ENCODE data around the gene VWC2L. TPM values are rescaled to one million over a fixed set of nuclear protein-coding genes. Genes with fewer than 3 reads are reported as not detected.

Gene VWC2L
- total RNA-seq, 1 experiment from 2014 or later: not detected

DNA sequence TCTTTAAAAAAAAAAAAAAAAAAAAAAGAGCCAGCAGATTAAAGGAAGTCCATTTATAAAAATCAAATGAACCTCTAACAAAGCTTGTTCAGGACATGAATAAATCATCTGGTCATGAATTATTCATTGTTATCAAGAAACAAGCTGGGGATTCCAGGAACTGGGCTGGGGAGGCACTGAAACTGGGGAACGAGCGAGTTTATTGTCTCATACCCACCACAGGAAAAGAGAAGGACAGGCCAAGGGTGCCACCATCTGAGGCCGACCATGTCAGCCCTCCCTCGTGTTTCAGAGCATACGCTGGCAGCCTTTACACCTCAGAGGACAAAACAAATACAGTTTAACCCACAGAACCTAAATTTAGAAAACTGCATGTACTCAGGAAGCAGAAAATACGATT, 164.2 kb downstream of the VWC2L start:
- intact Hi-C loops (cut with micrococcal nuclease; ENCODE audit: unreplicated experiment): no loop called here
- H3K9me3 ChIP-seq (ENCODE audit: low read depth, low read length, poor library complexity, severe bottlenecking): no peaks in the 10 kb centered on the region
- H3K4me3 ChIP-seq (ENCODE audit: low read depth, low read length, poor library complexity, severe bottlenecking): no peak overlapping the region
- H3K36me3 ChIP-seq (ENCODE audit: insufficient read depth, low read length, poor library complexity, severe bottlenecking): no peaks in the 10 kb centered on the region
- peaks cover 13% of the 10 kb centered on the region for H3K4me1 ChIP-seq (ENCODE audit: insufficient read depth, low read length, poor library complexity, severe bottlenecking)
- H3K27ac ChIP-seq (ENCODE audit: low read depth, low read length, poor library complexity, severe bottlenecking): no peak overlapping the region
- ChIA-PET POLR2A (ENCODE audit: low non-redundant PET) (no interaction called here), CTCF (no interaction called here)
- DNase-seq (ENCODE audit: low spot score): peak; percentile 31
- no TSS peak for BruUV-seq (replicated peaks)
- H3K27me3 ChIP-seq (replicated peaks; ENCODE audit: insufficient read depth, low read depth, low read length, poor library complexity): no peaks in the 10 kb centered on the region
- TF ChIP-seq EZH2 (IDR thresholded peaks at IDR 0.05; ENCODE audit: borderline replicate concordance, low read depth, low read length, poor library complexity, severe bottlenecking): no peak
- TF ChIP-seq, protein P1, sequence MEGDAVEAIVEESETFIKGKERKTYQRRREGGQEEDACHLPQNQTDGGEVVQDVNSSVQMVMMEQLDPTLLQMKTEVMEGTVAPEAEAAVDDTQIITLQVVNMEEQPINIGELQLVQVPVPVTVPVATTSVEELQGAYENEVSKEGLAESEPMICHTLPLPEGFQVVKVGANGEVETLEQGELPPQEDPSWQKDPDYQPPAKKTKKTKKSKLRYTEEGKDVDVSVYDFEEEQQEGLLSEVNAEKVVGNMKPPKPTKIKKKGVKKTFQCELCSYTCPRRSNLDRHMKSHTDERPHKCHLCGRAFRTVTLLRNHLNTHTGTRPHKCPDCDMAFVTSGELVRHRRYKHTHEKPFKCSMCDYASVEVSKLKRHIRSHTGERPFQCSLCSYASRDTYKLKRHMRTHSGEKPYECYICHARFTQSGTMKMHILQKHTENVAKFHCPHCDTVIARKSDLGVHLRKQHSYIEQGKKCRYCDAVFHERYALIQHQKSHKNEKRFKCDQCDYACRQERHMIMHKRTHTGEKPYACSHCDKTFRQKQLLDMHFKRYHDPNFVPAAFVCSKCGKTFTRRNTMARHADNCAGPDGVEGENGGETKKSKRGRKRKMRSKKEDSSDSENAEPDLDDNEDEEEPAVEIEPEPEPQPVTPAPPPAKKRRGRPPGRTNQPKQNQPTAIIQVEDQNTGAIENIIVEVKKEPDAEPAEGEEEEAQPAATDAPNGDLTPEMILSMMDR (conservative IDR thresholded peaks at IDR 0.05; ENCODE audit: low read depth, low read length): no peak

DNA sequence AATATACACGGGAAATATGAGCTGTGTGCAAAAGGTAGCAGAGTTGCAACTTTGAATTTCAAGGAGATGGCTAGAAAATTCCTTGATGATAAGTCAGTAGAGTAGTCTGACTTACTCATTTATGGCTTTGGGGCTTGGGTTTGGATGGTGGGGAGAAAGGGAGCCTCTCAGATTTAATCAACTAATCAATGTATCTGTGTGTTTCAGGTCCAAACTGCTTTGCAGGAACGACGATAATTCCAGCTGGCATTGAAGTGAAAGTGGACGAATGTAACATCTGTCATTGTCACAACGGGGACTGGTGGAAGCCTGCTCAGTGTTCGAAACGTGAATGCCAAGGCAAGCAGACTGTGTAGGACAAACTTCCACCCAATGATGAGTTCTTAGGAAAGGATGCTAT, 164.6 kb downstream of the VWC2L start:
- TF ChIP-seq EZH2 (IDR thresholded peaks at IDR 0.05; ENCODE audit: borderline replicate concordance, low read depth, low read length, poor library complexity, severe bottlenecking): no peak
- TF ChIP-seq, protein P1 (conservative IDR thresholded peaks at IDR 0.05; ENCODE audit: low read depth, low read length): no peak
- Histone ChIP-seq H3K9me3 (ENCODE audit: low read depth, low read length, poor library complexity, severe bottlenecking) (no peaks in the 10 kb centered on the region), H3K4me1 (ENCODE audit: insufficient read depth, low read length, poor library complexity, severe bottlenecking) (peaks cover 13% of the 10 kb centered on the region), H3K27ac (ENCODE audit: low read depth, low read length, poor library complexity, severe bottlenecking) (no peak overlapping the region), H3K36me3 (ENCODE audit: insufficient read depth, low read length, poor library complexity, severe bottlenecking) (no peaks in the 10 kb centered on the region), H3K27me3 (replicated peaks; ENCODE audit: insufficient read depth, low read depth, low read length, poor library complexity) (no peaks in the 10 kb centered on the region), H3K4me3 (ENCODE audit: low read depth, low read length, poor library complexity, severe bottlenecking) (no peak overlapping the region)
- POLR2A ChIA-PET (ENCODE audit: low non-redundant PET): no interaction called here
- no peak for DNase-seq (ENCODE audit: low spot score)
- intact Hi-C loops (cut with micrococcal nuclease; ENCODE audit: unreplicated experiment): no loop called here
- CTCF ChIA-PET: no interaction called here
- BruUV-seq (replicated peaks): no TSS peak

DNA sequence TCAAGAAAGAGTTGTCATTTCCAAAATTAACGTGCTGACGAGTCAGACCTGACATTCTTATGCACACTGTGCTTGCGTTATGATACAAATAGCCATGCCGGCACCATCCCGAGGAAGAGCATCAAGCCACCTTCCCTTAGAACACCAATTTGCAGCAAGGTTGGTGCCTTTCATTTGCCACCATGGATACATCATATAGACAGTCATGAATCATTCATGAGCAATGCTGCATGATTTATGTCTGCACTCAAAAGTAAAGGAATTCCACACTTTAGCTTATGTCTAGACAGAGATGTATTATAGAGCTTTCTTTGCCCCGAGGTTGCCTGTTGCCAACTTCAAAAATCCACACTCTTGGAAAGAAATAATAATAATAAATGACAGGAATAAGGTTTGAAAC, 166.9 kb downstream of the VWC2L start:
- Histone ChIP-seq H3K27ac (ENCODE audit: low read depth, low read length, poor library complexity, severe bottlenecking) (no peak overlapping the region), H3K9me3 (ENCODE audit: low read depth, low read length, poor library complexity, severe bottlenecking) (no peaks in the 10 kb centered on the region), H3K4me1 (ENCODE audit: insufficient read depth, low read length, poor library complexity, severe bottlenecking) (peaks cover 13% of the 10 kb centered on the region), H3K27me3 (replicated peaks; ENCODE audit: insufficient read depth, low read depth, low read length, poor library complexity) (no peaks in the 10 kb centered on the region), H3K36me3 (ENCODE audit: insufficient read depth, low read length, poor library complexity, severe bottlenecking) (no peaks in the 10 kb centered on the region), H3K4me3 (ENCODE audit: low read depth, low read length, poor library complexity, severe bottlenecking) (no peak overlapping the region)
- DNase-seq (ENCODE audit: low spot score): no peak
- BruUV-seq (replicated peaks): no TSS peak
- CTCF ChIA-PET: no interaction called here
- intact Hi-C loops (cut with micrococcal nuclease; ENCODE audit: unreplicated experiment): no loop called here
- POLR2A ChIA-PET (ENCODE audit: low non-redundant PET): no interaction called here
- TF ChIP-seq EZH2 (IDR thresholded peaks at IDR 0.05; ENCODE audit: borderline replicate concordance, low read depth, low read length, poor library complexity, severe bottlenecking): no peak

DNA sequence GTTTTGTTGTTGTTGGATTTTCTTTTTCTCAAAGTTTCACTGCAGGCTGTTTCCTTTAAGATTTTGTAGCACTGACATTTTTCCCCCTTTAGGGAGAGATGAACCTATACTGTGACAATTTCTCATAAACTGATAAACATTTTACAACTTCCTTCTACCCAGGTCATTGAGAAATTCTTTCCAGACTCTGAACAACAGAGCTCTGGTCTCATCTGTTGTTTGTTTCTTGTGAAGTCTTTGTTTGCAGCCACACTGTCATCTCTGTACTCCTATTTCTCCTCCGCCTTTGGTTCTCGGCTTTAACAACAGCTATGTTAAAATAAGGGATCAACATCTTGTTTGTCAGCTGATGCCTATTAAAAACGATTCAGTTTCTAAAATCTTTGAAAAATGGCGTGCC, 167.6 kb downstream of the VWC2L start:
- CTCF ChIA-PET: interaction anchor here (0.7 kb wide), 1 partner anchor 357 kb away, joined by 3 read pairs; no protein-coding TSS in a partner anchor
- no TSS peak for BruUV-seq (replicated peaks)
- no peaks in the 10 kb centered on the region for H3K9me3 ChIP-seq (ENCODE audit: low read depth, low read length, poor library complexity, severe bottlenecking)
- POLR2A ChIA-PET (ENCODE audit: low non-redundant PET): no interaction called here
- no peak overlapping the region for H3K27ac ChIP-seq (ENCODE audit: low read depth, low read length, poor library complexity, severe bottlenecking)
- intact Hi-C loops (cut with micrococcal nuclease; ENCODE audit: unreplicated experiment): no loop called here
- TF ChIP-seq, protein P1 (conservative IDR thresholded peaks at IDR 0.05; ENCODE audit: low read depth, low read length): no peak
- TF ChIP-seq EZH2 (IDR thresholded peaks at IDR 0.05; ENCODE audit: borderline replicate concordance, low read depth, low read length, poor library complexity, severe bottlenecking): no peak
- H3K4me3 ChIP-seq (ENCODE audit: low read depth, low read length, poor library complexity, severe bottlenecking): no peak overlapping the region
- H3K27me3 ChIP-seq (replicated peaks; ENCODE audit: insufficient read depth, low read depth, low read length, poor library complexity): no peaks in the 10 kb centered on the region
- H3K36me3 ChIP-seq (ENCODE audit: insufficient read depth, low read length, poor library complexity, severe bottlenecking): no peaks in the 10 kb centered on the region
- DNase-seq (ENCODE audit: low spot score): no peak
- H3K4me1 ChIP-seq (ENCODE audit: insufficient read depth, low read length, poor library complexity, severe bottlenecking): peaks cover 13% of the 10 kb centered on the region
